Adipose tissue (tissue), 3 donors: ENCODE results near the gene COL6A2. TPM values are rescaled to one million over a fixed set of nuclear protein-coding genes. Genes with fewer than 3 reads are reported as not detected.
"Not testable (repeated sequence)": the region's sequence is repeated elsewhere in the genome, so short reads cannot be mapped to it uniquely, and the experiment has no call there.

Experiments used
- H3K27ac ChIP-seq: one replicate; pipeline ENCODE4 v1.5.1; 2013; ENCODE audit warnings: low read depth, low read length
- WGBS, 3 donors: extraction: QIAGEN DNeasy Blood & Tissue Kit; methylation state at CpG; one replicate each; pipeline ENCODE4 v1.1.7; 2013; 5-methylcytosine and 5-hydroxymethylcytosine counted together
- polyA plus RNA-seq, 3 donors: library from polyadenylated mRNA; stranded (reverse); fragments of 200-250 nt; gene quantifications; one replicate each; pipeline ENCODE4 v1.2.3, GENCODE V29; 2013
- donor health status: healthy with polysubstance abuse.
- donor health status: Bipolar disorder and iron deficiency.
- donor health status: healthy.

Gene COL6A2
- polyA plus RNA-seq, 3 donors = 65.8 to 455 (median 431) TPM

- WGBS, 3 donors = 21 to 58% (median 38%) methylated on average over 2 of the region's 2 CpGs
- H3K27ac ChIP-seq = no peak overlapping the region
These were observed 73.7 kb downstream of the COL6A2 start for GRCh38 chr21:46171585-46171984.

- 87 to 93% (median 90%) methylated on average over 20 to 21 of the region's 21 CpGs for WGBS, 3 donors
- no peak overlapping the region for H3K27ac ChIP-seq
These were observed 74.3 kb downstream of the COL6A2 start for GRCh38 chr21:46171996-46172862.

GRCh38 chr21:46172863-46173528 is 75.1 kb downstream of the COL6A2 start:
- 90 to 96% (median 91%) methylated on average over 6 of the region's 6 CpGs for WGBS, 3 donors

GRCh38 chr21:46173573-46173972 is 75.7 kb downstream of the COL6A2 start:
- WGBS, 3 donors = 92 to 100% (median 100%) methylated on average over 1 of the region's 1 CpG
- no peak overlapping the region for H3K27ac ChIP-seq

More at GRCh38 chr21:46172863-46173528, 75.1 kb downstream of the COL6A2 start:
- H3K27ac ChIP-seq = no peak overlapping the region

GRCh38 chr21:46176443-46177129 is 78.7 kb downstream of the COL6A2 start:
- H3K27ac ChIP-seq = not testable (repeated sequence)
- 92 to 95% (median 95%) methylated on average over 3 of the region's 3 CpGs for WGBS, 3 donors

- 82 to 96% (median 93%) methylated on average over 4 of the region's 4 CpGs for WGBS, 3 donors
- no peak overlapping the region for H3K27ac ChIP-seq
These were observed 81.0 kb downstream of the COL6A2 start for GRCh38 chr21:46178961-46179360.

Other genes starting within 250 kb of the COL6A2 start
- gene COL6A1, start 116.3 kb upstream of the COL6A2 start, polyA plus RNA-seq = 100 to 1,000 TPM in 2 of 3 donors, 10 to 100 TPM in 1; 74.2 to 471 (median 345) TPM
- under 1 TPM; 0.16 to 0.38 (median 0.34) TPM for gene FTCD, start 57.5 kb downstream of the COL6A2 start, polyA plus RNA-seq
- gene SPATC1L, start 86.3 kb downstream of the COL6A2 start, polyA plus RNA-seq = 1 to 10 TPM; 4.8 to 10.0 (median 9.1) TPM
- 10 to 100 TPM; 16.9 to 60.7 (median 38.4) TPM for gene LSS, start 130.7 kb downstream of the COL6A2 start, polyA plus RNA-seq
- 10 to 100 TPM; 22.8 to 41.0 (median 39.1) TPM for gene MCM3AP, start 187.5 kb downstream of the COL6A2 start, polyA plus RNA-seq
- gene YBEY, start 188.2 kb downstream of the COL6A2 start, polyA plus RNA-seq = 10 to 100 TPM in 2 of 3 donors, 1 to 10 TPM in 1; 8.1 to 14.7 (median 13.9) TPM
- 1 to 10 TPM in 2 of 3 donors, under 1 TPM in 1; 0.89 to 3.8 (median 1.4) TPM for gene C21orf58, start 225.8 kb downstream of the COL6A2 start, polyA plus RNA-seq
- 10 to 100 TPM in 2 of 3 donors, 1 to 10 TPM in 1; 5.7 to 15.6 (median 11.2) TPM for gene PCNT, start 226.0 kb downstream of the COL6A2 start, polyA plus RNA-seq